C4-2B (cell line): ENCODE results near the gene FBXO31.

Experiments used
- CTCF ChIP-seq: fragments of 450-650 bp; conservative IDR thresholded peaks from 2 replicates; pipeline ENCODE4 v1.5.1; 2017; ENCODE audit warnings: mild to moderate bottlenecking
- ZFX ChIP-seq: fragments of 450-650 bp; IDR thresholded peaks from 2 replicates; pipeline ENCODE4 v1.6.1; 2017

GRCh38 chr16:87380881-87381280 lies 2.7 kb downstream of the FBXO31 start:
- no peak for TF ChIP-seq CTCF
- no peak for TF ChIP-seq ZFX
